ENCODE results near the gene HIGD1A. TPM values are rescaled to one million over a fixed set of nuclear protein-coding genes. Genes with fewer than 3 reads are reported as not detected.

Gene HIGD1A
- total and polyA plus RNA-seq, 2 of the 8 experiments (the other 6 are each of a cell fraction or from before 2014, with no cell fraction given) = 67.3 to 95.4 TPM

- TF ChIP-seq CTCF (IDR thresholded peaks at IDR 0.05; ENCODE audit: control extremely low read depth in 1 of 3, insufficient read depth in 1 of 3, low read depth in 1 of 3, low read length in 3 of 3) = no peak
Observed at GRCh38 chr3:42829628-42830436, 25.5 kb upstream of the HIGD1A start (continued).

All from H1 (cell line).